Heart left ventricle (tissue), 16 donors: ENCODE measurements around the gene RAMP1. TPM values are rescaled to one million over a fixed set of nuclear protein-coding genes. Genes with fewer than 3 reads are reported as not detected.

Source experiments
- ATAC-seq, 4 donors: fragments of 200-7000 bp; cut with Tn5 transposase; one replicate each; pipeline ENCODE4 v1.9.1; 2020 to 2022; ENCODE audit warnings: moderate library complexity in 4 of 4, mild to moderate bottlenecking in 3 of 4, moderate number of reproducible peaks in 1 of 4
- DNase-seq, 5 donors: peaks; one replicate each; pipeline ENCODE4 v3.0.0-alpha.2; 2020
- H3K27ac ChIP-seq, 12 donors: fragments of 200-600 bp; sonication (generic) in 4 of 12; one replicate each; pipeline versions ENCODE4 v1.5.0 to v1.8.0; 2016 to 2022; ENCODE audit warnings: mild to moderate bottlenecking in 2 of 12
- H3K27me3 ChIP-seq, 9 donors: fragments of 200-600 bp; sonication (generic) in 2 of 9; one replicate each; pipeline versions ENCODE4 v1.5.1 to v1.8.0; 2016 to 2022; ENCODE audit warnings: mild to moderate bottlenecking in 3 of 9
- H3K36me3 ChIP-seq, 9 donors: fragments of 200-600 bp; sonication (generic) in 2 of 9; one replicate each; pipeline versions ENCODE4 v1.5.0 to v1.8.0; 2018 to 2022; ENCODE audit warnings: mild to moderate bottlenecking in 2 of 9
- H3K4me1 ChIP-seq, 12 donors: fragments of 200-600 bp; sonication (generic) in 4 of 12; one replicate each; pipeline versions ENCODE4 v1.5.0 to v1.8.0; 2016 to 2022; ENCODE audit warnings: mild to moderate bottlenecking in 3 of 12
- H3K4me3 ChIP-seq, 12 donors: fragments of 200-600 bp; sonication (generic) in 4 of 12; one replicate each; pipeline versions ENCODE4 v1.5.0 to v1.8.0; 2017 to 2022; ENCODE audit warnings: mild to moderate bottlenecking in 9 of 12, moderate library complexity in 4 of 12
- H3K9me3 ChIP-seq, 12 donors: fragments of 200-600 bp; sonication (generic) in 4 of 12; one replicate each; pipeline versions ENCODE4 v1.5.0 to v1.8.0; 2016 to 2022; ENCODE audit warnings: mild to moderate bottlenecking in 1 of 12
- CTCF ChIP-seq, 12 donors: fragments of 200-600 bp; sonication (generic) in 4 of 12; IDR thresholded peaks; one replicate each; pipeline versions ENCODE4 v1.5.0 to v1.8.0; 2018 to 2022; ENCODE audit warnings: antibody characterized with exemption in 12 of 12, mild to moderate bottlenecking in 5 of 12
- POLR2A ChIP-seq, 2 donors: fragments of 450-650 bp; IDR thresholded peaks; one replicate each; pipeline ENCODE4 v1.6.1; 2017; ENCODE audit warnings: antibody characterized with exemption in 2 of 2, mild to moderate bottlenecking in 2 of 2, moderate library complexity in 2 of 2
- WGBS, 4 donors: extraction: QIAGEN DNeasy Blood & Tissue Kit in 2 of 4; methylation state at CpG; one replicate each; pipeline versions ENCODE4 v1.1.5 to v1.1.7; 2013 to 2018; 5-methylcytosine and 5-hydroxymethylcytosine counted together
- intact Hi-C, 10 donors: fragments of 100-400 bp; cut with DNase I; formaldehyde crosslinking; loops; one replicate each; pipeline versions ENCODE4 v1.11.1 to v1.14.2; 2022
- polyA plus RNA-seq, 2 donors: library from polyadenylated mRNA; stranded (reverse); fragments of 200-250 nt; gene quantifications; one replicate each; pipeline ENCODE4 v1.2.3, GENCODE V29; 2013
- total RNA-seq, 9 donors: library from RNA; depleted of rRNA in 2 of 9; stranded (reverse); fragments of >200 nt in 2 of 9; fragmentation: NEBNext Ultra II Directional in 3 of 9; extraction: Animal tissue kit (Norgen Biotek cat#: 25700) in 3 of 9; gene quantifications; one replicate each; pipeline versions ENCODE4 v1.1.0 to v1.2.4, GENCODE V29; 2016 to 2023
- donor health status: ischemic (EF 13 %, LVEDD 7.1; RV severe dilation, severe dysfunction).
- donor health status: healthy with polysubstance abuse.
- donor health status: DM: no; HTN: yes; CAD: no.
- donor health status: DM: no; HTN: no; CAD: no.
- donor health status: ischemic (EF 25% LVEDD 6.9; RV normal size, moderate dysfunction).
- donor health status: ischemic (EF 25% LVEDD 5.7; RV mildly dilated, moderate dysfunction).
- donor health status: healthy.
- donor health status: DM: yes; HTN: yes; CAD: no.
- donor health status: ischemic (EF 35%, LVEDD 5.7; RV mildly dilated, moderate dysfunction).
- donor health status: nonischemic (EF 11% LVEDD 7.7; RV severe dilation, severe dysfunction).
- donor health status: DM: yes; HTN: yes; CAD: no.
- donor health status: PGD.
- donor health status: ischemic (EF 29% LVEDD 5.4; RV normal size, mild dysfunction).
- donor health status: nonischemic (EF 23%, LVEDD 6.1; RV moderate dilation, normal function).

The RAMP1 gene
- total and polyA plus RNA-seq, 11 donors, result 36.5 to 1,114 (median 201) TPM

- H3K4me1 ChIP-seq, result peaks cover 0 to 8% (median 2%) of the 10 kb centered on the region in 12 donors
- intact Hi-C loops, result loop anchor here in 1 of 10 donors (10.0 kb wide), 1 partner anchor 103 kb away; the partner anchor contains the start of gene SCLY
- DNase-seq (no peak), ATAC-seq (no peak)
- 80 to 91% (median 85%) methylated on average over 5 of the region's 5 CpGs for WGBS, 4 donors
- TF ChIP-seq POLR2A (IDR thresholded peaks at IDR 0.05) (no peak), CTCF (IDR thresholded peaks at IDR 0.05) (no peak)
- no peak overlapping the region for H3K27ac ChIP-seq
- H3K27me3 ChIP-seq, result peaks cover 0 to 7% (median 0%) of the 10 kb centered on the region in 9 donors
- H3K9me3 ChIP-seq, result peaks cover 0 to 15% (median 7%) of the 10 kb centered on the region in 12 donors
- H3K4me3 ChIP-seq, result no peak overlapping the region
- H3K36me3 ChIP-seq, result no peaks in the 10 kb centered on the region
These were observed 102.2 kb downstream of the RAMP1 start for GRCh38 chr2:237961637-237962036.

Other genes starting within 250 kb of the RAMP1 start
- 100 to 1,000 TPM in 8 of 9 donors, 10 to 100 TPM in 1; 78.7 to 151 (median 111) TPM for gene LRRFIP1, start 232.0 kb upstream of the RAMP1 start, total RNA-seq
- gene LRRFIP1, start 232.0 kb upstream of the RAMP1 start, polyA plus RNA-seq, result 100 to 1,000 TPM in 1 of 2 donors, 10 to 100 TPM in 1; 87.6 to 128 TPM
- gene RBM44, start 60.8 kb upstream of the RAMP1 start, total RNA-seq, result under 1 TPM; 0.16 to 0.94 (median 0.44) TPM
- under 1 TPM; 0.17 to 0.38 TPM for gene RBM44, start 60.8 kb upstream of the RAMP1 start, polyA plus RNA-seq
- 10 to 100 TPM; 54.2 to 73.8 (median 60.6) TPM for gene UBE2F, start 107.4 kb downstream of the RAMP1 start, total RNA-seq
- 10 to 100 TPM; 56.4 to 83.4 TPM for gene UBE2F, start 107.4 kb downstream of the RAMP1 start, polyA plus RNA-seq
- gene SCLY, start 201.4 kb downstream of the RAMP1 start, total RNA-seq, result 10 to 100 TPM in 6 of 9 donors, 1 to 10 TPM in 3; 8.1 to 14.3 (median 10.6) TPM
- 10 to 100 TPM in 1 of 2 donors, 1 to 10 TPM in 1; 6.9 to 21.2 TPM for gene SCLY, start 201.4 kb downstream of the RAMP1 start, polyA plus RNA-seq
- gene ESPNL, start 240.7 kb downstream of the RAMP1 start, total RNA-seq, result 1 to 10 TPM in 1 of 9 donors, under 1 TPM in 7, not detected in 1; 0.05 to 1.2 (median 0.23) TPM
- under 1 TPM in 1 of 2 donors, not detected in 1; 0.27 TPM for gene ESPNL, start 240.7 kb downstream of the RAMP1 start, polyA plus RNA-seq